ENCODE results near the gene UAP1L1. TPM values are rescaled to one million over a fixed set of nuclear protein-coding genes. Genes with fewer than 3 reads are reported as not detected.

Gene UAP1L1
- total and polyA plus RNA-seq, 9 of the 15 experiments (the other 6 are each of a cell fraction or from before 2014, with no cell fraction given): 0.20 to 8.6 (median 3.7) TPM

DNA sequence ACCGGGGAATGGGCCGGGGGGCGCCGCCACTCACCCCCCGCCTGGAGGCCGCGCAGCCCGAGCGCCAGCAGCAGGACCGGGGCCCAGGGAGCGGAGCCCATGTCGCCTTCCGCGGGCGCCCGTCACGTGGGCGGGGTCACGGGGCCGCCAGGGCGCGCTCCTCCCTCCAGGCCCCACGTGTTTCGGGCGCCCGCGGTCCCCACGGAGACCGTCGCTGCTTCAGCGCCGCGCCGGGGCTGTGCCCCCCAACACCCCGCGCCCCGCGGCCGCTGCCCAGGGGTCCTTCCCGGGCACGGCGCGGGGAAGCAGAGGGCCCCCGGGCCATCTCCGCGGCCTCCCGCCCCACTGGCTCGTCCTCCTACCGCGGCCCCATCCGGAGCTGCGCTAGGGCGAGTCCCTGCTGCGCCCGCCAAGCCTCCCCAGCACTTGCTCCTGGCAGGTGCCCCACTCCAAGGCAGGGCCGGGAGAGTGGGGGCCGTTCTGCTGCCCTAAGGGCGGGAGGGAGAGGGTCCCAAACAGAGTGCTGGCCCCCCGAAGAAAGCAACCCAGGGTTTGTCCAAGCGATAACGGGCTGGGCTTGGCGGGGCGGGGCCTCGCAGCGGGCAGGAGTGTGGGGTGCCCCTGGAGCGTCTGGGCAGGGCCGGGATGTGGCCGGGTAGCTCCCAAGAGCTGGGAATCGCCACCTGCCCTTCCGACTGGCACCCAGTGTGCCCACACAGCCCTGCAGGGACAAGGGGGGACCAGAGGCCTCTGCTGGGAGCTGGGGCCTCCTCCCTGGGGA lies 37.5 kb downstream of the UAP1L1 start, which contains the start of gene DPP7 (continued):
- no peak for TF ChIP-seq PCBP1 (IDR thresholded peaks at IDR 0.05; ENCODE audit: low read depth, low read length, poor library complexity, severe bottlenecking)
- TF ChIP-seq, protein P1, sequence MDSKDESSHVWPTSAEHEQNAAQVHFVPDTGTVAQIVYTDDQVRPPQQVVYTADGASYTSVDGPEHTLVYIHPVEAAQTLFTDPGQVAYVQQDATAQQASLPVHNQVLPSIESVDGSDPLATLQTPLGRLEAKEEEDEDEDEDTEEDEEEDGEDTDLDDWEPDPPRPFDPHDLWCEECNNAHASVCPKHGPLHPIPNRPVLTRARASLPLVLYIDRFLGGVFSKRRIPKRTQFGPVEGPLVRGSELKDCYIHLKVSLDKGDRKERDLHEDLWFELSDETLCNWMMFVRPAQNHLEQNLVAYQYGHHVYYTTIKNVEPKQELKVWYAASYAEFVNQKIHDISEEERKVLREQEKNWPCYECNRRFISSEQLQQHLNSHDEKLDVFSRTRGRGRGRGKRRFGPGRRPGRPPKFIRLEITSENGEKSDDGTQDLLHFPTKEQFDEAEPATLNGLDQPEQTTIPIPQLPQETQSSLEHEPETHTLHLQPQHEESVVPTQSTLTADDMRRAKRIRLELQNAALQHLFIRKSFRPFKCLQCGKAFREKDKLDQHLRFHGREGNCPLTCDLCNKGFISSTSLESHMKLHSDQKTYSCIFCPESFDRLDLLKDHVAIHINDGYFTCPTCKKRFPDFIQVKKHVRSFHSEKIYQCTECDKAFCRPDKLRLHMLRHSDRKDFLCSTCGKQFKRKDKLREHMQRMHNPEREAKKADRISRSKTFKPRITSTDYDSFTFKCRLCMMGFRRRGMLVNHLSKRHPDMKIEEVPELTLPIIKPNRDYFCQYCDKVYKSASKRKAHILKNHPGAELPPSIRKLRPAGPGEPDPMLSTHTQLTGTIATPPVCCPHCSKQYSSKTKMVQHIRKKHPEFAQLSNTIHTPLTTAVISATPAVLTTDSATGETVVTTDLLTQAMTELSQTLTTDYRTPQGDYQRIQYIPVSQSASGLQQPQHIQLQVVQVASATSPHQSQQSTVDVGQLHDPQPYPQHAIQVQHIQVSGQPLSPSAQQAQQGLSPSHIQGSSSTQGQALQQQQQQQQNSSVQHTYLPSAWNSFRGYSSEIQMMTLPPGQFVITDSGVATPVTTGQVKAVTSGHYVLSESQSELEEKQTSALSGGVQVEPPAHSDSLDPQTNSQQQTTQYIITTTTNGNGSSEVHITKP (IDR thresholded peaks at IDR 0.05; ENCODE audit: partially characterized antibody): no peak
- no peak for TF ChIP-seq ETV5 (CRISPR knock-in tag; IDR thresholded peaks at IDR 0.05; ENCODE audit: low read depth)
- TF ChIP-seq, protein P2, sequence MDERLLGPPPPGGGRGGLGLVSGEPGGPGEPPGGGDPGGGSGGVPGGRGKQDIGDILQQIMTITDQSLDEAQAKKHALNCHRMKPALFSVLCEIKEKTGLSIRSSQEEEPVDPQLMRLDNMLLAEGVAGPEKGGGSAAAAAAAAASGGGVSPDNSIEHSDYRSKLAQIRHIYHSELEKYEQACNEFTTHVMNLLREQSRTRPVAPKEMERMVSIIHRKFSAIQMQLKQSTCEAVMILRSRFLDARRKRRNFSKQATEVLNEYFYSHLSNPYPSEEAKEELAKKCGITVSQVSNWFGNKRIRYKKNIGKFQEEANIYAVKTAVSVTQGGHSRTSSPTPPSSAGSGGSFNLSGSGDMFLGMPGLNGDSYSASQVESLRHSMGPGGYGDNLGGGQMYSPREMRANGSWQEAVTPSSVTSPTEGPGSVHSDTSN (CRISPR knock-in tag; IDR thresholded peaks at IDR 0.05; ENCODE audit: low read depth): no peak
- TF ChIP-seq, protein P2 (tag; conservative IDR thresholded peaks at IDR 0.05; ENCODE audit: low read depth): no peak
- TF ChIP-seq SIN3B (IDR thresholded peaks at IDR 0.05; ENCODE audit: low read depth): peak; percentile 76
- no peak for TF ChIP-seq ZBTB1 (CRISPR knock-in tag; IDR thresholded peaks at IDR 0.05; ENCODE audit: borderline replicate concordance, low read depth)
- TF ChIP-seq PHTF2 (CRISPR knock-in tag; IDR thresholded peaks at IDR 0.05): no peak
- TF ChIP-seq TCFL5 (CRISPR knock-in tag; conservative IDR thresholded peaks at IDR 0.05): no peak
- TF ChIP-seq, protein P3, sequence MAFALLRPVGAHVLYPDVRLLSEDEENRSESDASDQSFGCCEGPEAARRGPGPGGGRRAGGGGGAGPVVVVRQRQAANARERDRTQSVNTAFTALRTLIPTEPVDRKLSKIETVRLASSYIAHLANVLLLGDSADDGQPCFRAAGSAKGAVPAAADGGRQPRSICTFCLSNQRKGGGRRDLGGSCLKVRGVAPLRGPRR (CRISPR knock-in tag; IDR thresholded peaks at IDR 0.05): no peak
- TF ChIP-seq, protein P4, sequence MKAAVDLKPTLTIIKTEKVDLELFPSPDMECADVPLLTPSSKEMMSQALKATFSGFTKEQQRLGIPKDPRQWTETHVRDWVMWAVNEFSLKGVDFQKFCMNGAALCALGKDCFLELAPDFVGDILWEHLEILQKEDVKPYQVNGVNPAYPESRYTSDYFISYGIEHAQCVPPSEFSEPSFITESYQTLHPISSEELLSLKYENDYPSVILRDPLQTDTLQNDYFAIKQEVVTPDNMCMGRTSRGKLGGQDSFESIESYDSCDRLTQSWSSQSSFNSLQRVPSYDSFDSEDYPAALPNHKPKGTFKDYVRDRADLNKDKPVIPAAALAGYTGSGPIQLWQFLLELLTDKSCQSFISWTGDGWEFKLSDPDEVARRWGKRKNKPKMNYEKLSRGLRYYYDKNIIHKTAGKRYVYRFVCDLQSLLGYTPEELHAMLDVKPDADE (conservative IDR thresholded peaks at IDR 0.05; ENCODE audit: control insufficient read depth, low read depth, low read length): no peak; the same call in 1 of the 2 replicates
- no peak for TF ChIP-seq GTF2A2 (tag; IDR thresholded peaks at IDR 0.05)
- no peak for TF ChIP-seq SUPT5H (IDR thresholded peaks at IDR 0.05)
- no peak for TF ChIP-seq ARID1B (IDR thresholded peaks at IDR 0.05)
- no peak for TF ChIP-seq GTF2E2 (tag; IDR thresholded peaks at IDR 0.05)
- no peak for TF ChIP-seq SMAD2 (IDR thresholded peaks at IDR 0.05; ENCODE audit: low read depth, low read length)
- TF ChIP-seq, protein P5, sequence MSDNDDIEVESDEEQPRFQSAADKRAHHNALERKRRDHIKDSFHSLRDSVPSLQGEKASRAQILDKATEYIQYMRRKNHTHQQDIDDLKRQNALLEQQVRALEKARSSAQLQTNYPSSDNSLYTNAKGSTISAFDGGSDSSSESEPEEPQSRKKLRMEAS (CRISPR knock-in tag; IDR thresholded peaks at IDR 0.05): peak; percentile 79; the same call in 1 of the 2 replicates
- TF ChIP-seq NRF1 (conservative IDR thresholded peaks at IDR 0.05 in 1 of 2, IDR thresholded peaks at IDR 0.05 in 1 of 2): peak; percentile 63 to 70
- TF ChIP-seq ZNF436 (CRISPR knock-in tag; IDR thresholded peaks at IDR 0.05): no peak
- TF ChIP-seq CBX2 (IDR thresholded peaks at IDR 0.05; ENCODE audit: insufficient read depth, low read length, poor library complexity, severe bottlenecking): no peak

Data from K562 (cell line).